Measurements from ENCODE around the gene APOBEC4. TPM values are rescaled to one million over a fixed set of nuclear protein-coding genes. Genes with fewer than 3 reads are reported as not detected.

APOBEC4 gene
- total and polyA plus RNA-seq, 2 of the 8 experiments (the other 6 are each of a cell fraction or from before 2014, with no cell fraction given) = not detected

DNA sequence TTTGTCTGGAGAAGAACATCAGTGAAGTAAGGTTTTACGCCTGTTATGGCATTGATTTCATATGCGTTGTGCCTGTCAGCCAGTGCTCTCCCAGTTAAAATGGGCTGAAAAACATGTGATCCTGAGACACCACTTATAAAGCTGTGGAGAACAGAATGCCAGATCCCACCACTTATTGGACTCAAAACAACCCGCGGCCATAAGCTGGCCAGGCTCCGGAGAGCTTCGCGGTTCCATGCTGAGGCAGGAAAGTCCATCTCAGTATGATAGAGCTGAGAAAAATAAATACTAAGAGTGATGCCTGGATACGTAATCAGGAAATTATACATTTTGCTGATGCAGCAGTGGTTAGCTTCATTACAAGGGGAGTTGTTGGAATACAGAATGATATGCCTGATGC lies 5.1 kb downstream of the APOBEC4 start:
- Histone ChIP-seq H3K4ac (replicated peaks; ENCODE audit: insufficient read length, low read depth, low read length) (no peak overlapping the region), H2BK5ac (ENCODE audit: low read depth, low read length) (no peak overlapping the region), H4K91ac (replicated peaks; ENCODE audit: insufficient read length, low read length) (no peak overlapping the region), H2AFZ (ENCODE audit: low read length) (no peak overlapping the region), H2BK15ac (ENCODE audit: low read length) (no peak overlapping the region), H3K56ac (replicated peaks; ENCODE audit: insufficient read length, low read depth, low read length) (no peak overlapping the region), H3K27ac (ENCODE audit: low read depth, low read length) (no peak overlapping the region), H3K18ac (ENCODE audit: extremely low read depth, low read length) (no peak overlapping the region), H3K79me1 (ENCODE audit: low read depth, low read length) (no peaks in the 10 kb centered on the region), H4K8ac (ENCODE audit: extremely low read depth, insufficient read depth, low read length) (no peak overlapping the region), H3K27me3 (replicated peaks in 1 of 4; ENCODE audit: control insufficient read depth in 3 of 4, extremely low read depth in 1 of 4, insufficient read depth in 3 of 4, low read length in 3 of 4) (peaks cover 0 to 2% (median 0%) of the 10 kb centered on the region in 4 experiments; a peak in 1 of 7 replicates), H4K20me1 (replicated peaks in 1 of 2; ENCODE audit: control insufficient read depth in 1 of 2, insufficient read depth in 2 of 2, low read length in 2 of 2) (no peaks in the 10 kb centered on the region), H3K36me3 (ENCODE audit: control insufficient read depth in 2 of 4, insufficient read depth in 4 of 4, low read length in 3 of 4) (no peaks in the 10 kb centered on the region), H3K4me1 (replicated peaks in 1 of 4; ENCODE audit: control insufficient read depth in 3 of 4, insufficient read depth in 4 of 4, low read length in 3 of 4) (no peaks in the 10 kb centered on the region), H3K4me3 (ENCODE audit: extremely low read depth in 1 of 4, insufficient read depth in 2 of 4, low read depth in 3 of 4, low read length in 4 of 4) (no peak overlapping the region), H3K9ac (replicated peaks in 1 of 4; ENCODE audit: extremely low read depth in 1 of 4, low read depth in 3 of 4, low read length in 3 of 4) (no peak overlapping the region), H3K23me2 (ENCODE audit: low read depth, low read length) (no peaks in the 10 kb centered on the region; the same call in 1 of the 2 replicates), H2AK5ac (ENCODE audit: low read depth, low read length) (no peak overlapping the region), H4K5ac (ENCODE audit: insufficient read length, low read depth, low read length) (no peak overlapping the region), H2BK120ac (replicated peaks; ENCODE audit: low read depth, low read length) (no peak overlapping the region), H2BK20ac (ENCODE audit: low read length) (no peak overlapping the region), H3K79me2 (ENCODE audit: control insufficient read depth in 1 of 2, insufficient read depth in 2 of 2, low read length in 2 of 2) (no peaks in the 10 kb centered on the region), H3K23ac (ENCODE audit: insufficient read length) (no peak overlapping the region), H3K14ac (ENCODE audit: insufficient read length) (no peak overlapping the region), H2BK12ac (ENCODE audit: low read depth, low read length) (no peak overlapping the region), H3K9me3 (ENCODE audit: insufficient read depth in 2 of 2, low read depth in 1 of 2, low read length in 1 of 2) (no peaks in the 10 kb centered on the region), H3K4me2 (ENCODE audit: insufficient read depth in 1 of 2, low read depth in 2 of 2, low read length in 2 of 2) (no peak overlapping the region)
- WGBS, 2 experiments (ENCODE audit: extremely low coverage in 1 of 2, insufficient coverage in 1 of 2, insufficient read length in 1 of 2, insufficient replicate concordance in 2 of 2, low coverage in 1 of 2, low lambda C conversion rate in 2 of 2, missing lambda C conversion rate in 1 of 2) = 93% methylated on average over 8 of the region's 8 CpGs; no CpG with 5 or more reads in 1 of the 2 experiments
- CTCF ChIA-PET (ENCODE audit: partially characterized antibody) = interaction anchor here (0.5 to 4.4 kb wide), 5 partner anchors 8 to 268 kb away, joined by 3 to 20 read pairs (median 7); no protein-coding TSS in a partner anchor
- FAIRE-seq (no peak), DNase-seq (ENCODE audit: low read depth in 1 of 2, low spot score in 2 of 2) (no peak)
- POLR2A ChIA-PET (ENCODE audit: partially characterized antibody) = no interaction called here
- TF ChIP-seq RXRA (IDR thresholded peaks at IDR 0.05; ENCODE audit: insufficient read depth, low read depth, low read length) (no peak), RFX5 (IDR thresholded peaks at IDR 0.05; ENCODE audit: borderline replicate concordance, low read depth, low read length) (no peak), BACH1 (IDR thresholded peaks at IDR 0.05; ENCODE audit: low read length) (no peak), POU5F1 (IDR thresholded peaks at IDR 0.05; ENCODE audit: low read depth, low read length) (no peak), ASH2L (IDR thresholded peaks at IDR 0.05; ENCODE audit: low read length) (no peak), RBBP5 (IDR thresholded peaks at IDR 0.05; ENCODE audit: borderline replicate concordance, low read depth, low read length) (no peak), JUN (IDR thresholded peaks at IDR 0.05; ENCODE audit: low read depth, low read length) (no peak), CEBPB (IDR thresholded peaks at IDR 0.05; ENCODE audit: low read depth, low read length) (no peak), KDM4A (IDR thresholded peaks at IDR 0.05; ENCODE audit: low read depth, low read length, severe bottlenecking) (no peak)
- TF ChIP-seq, protein P1, sequence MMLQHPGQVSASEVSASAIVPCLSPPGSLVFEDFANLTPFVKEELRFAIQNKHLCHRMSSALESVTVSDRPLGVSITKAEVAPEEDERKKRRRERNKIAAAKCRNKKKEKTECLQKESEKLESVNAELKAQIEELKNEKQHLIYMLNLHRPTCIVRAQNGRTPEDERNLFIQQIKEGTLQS (IDR thresholded peaks at IDR 0.05; ENCODE audit: insufficient read depth, low read depth, low read length) = no peak
